A673 (cell line): ENCODE data around the gene IQCF5. TPM values are rescaled to one million over a fixed set of nuclear protein-coding genes. Genes with fewer than 3 reads are reported as not detected.

Experiments used
- BruUV-seq: library from RNA; stranded (reverse); fragments of 400-500 nt; replicated peaks from 2 replicates; lab custom pipeline; 2021; lab: Mats Ljungman, UMichigan
- CTCF ChIA-PET: fragments of 300-600 bp; sonication (Branson Sonifier 250); formaldehyde crosslinking; loops from one replicate; lab custom pipeline; 2022; ENCODE audit warnings: antibody characterized with exemption; lab: Charles Lee
- POLR2A ChIA-PET: fragments of 300-600 bp; sonication (Branson Sonifier 250); formaldehyde crosslinking; loops from one replicate; lab custom pipeline; 2022; ENCODE audit warnings: antibody characterized with exemption; ENCODE audit not compliant: low non-redundant PET; lab: Charles Lee
- DNase-seq: peaks from one replicate; pipeline ENCODE4 v3.0.0-alpha.2; 2015; ENCODE audit warnings: low spot score
- H3K27ac ChIP-seq: fragments of 200-600 bp; sonication (generic); 2 replicates; pipeline ENCODE4 v1.5.1; 2016; ENCODE audit warnings: mixed run types, low read depth, mild to moderate bottlenecking, mixed read lengths, antibody characterized with exemption, low read length; ENCODE audit not compliant: poor library complexity, severe bottlenecking
- H3K27me3 ChIP-seq: fragments of 200-600 bp; sonication (generic); replicated peaks from 2 replicates; pipeline ENCODE4 v1.6.1; 2017; ENCODE audit warnings: mixed run types, low read depth, mild to moderate bottlenecking, mixed read lengths, antibody characterized with exemption, low read length; ENCODE audit not compliant: insufficient read depth, poor library complexity
- H3K36me3 ChIP-seq: fragments of 200-600 bp; sonication (generic); 2 replicates; pipeline ENCODE4 v1.6.1; 2016; ENCODE audit warnings: mixed run types, mild to moderate bottlenecking, mixed read lengths, antibody characterized with exemption, low read length; ENCODE audit not compliant: insufficient read depth, poor library complexity, severe bottlenecking
- H3K4me1 ChIP-seq: fragments of 200-600 bp; sonication (generic); 2 replicates; pipeline ENCODE4 v1.6.1; 2017; ENCODE audit warnings: mixed run types, mild to moderate bottlenecking, mixed read lengths, antibody characterized with exemption, low read length; ENCODE audit not compliant: insufficient read depth, poor library complexity, severe bottlenecking
- H3K4me3 ChIP-seq: fragments of 200-600 bp; sonication (generic); 2 replicates; pipeline ENCODE4 v1.5.1; 2016; ENCODE audit warnings: low read depth, mixed run types, mild to moderate bottlenecking, mixed read lengths, low read length; ENCODE audit not compliant: poor library complexity, severe bottlenecking
- H3K9me3 ChIP-seq: fragments of 200-600 bp; sonication (generic); 2 replicates; pipeline ENCODE4 v1.6.1; 2016; ENCODE audit warnings: mixed run types, low read depth, mild to moderate bottlenecking, mixed read lengths, antibody characterized with exemption, low read length; ENCODE audit not compliant: poor library complexity, severe bottlenecking
- CTCF ChIP-seq: fragments of 300-800, 200-600 bp; sonication (generic); conservative IDR thresholded peaks from 2 replicates; pipeline ENCODE4 v1.5.1; 2017; ENCODE audit warnings: low read depth, mild to moderate bottlenecking, antibody characterized with exemption, low read length, moderate library complexity, mixed read lengths
- EZH2 ChIP-seq: fragments of 200-600 bp; sonication (generic); IDR thresholded peaks from 2 replicates; pipeline ENCODE4 v1.6.1; 2017; ENCODE audit warnings: borderline replicate concordance, low read depth, mild to moderate bottlenecking, mixed read lengths, antibody characterized with exemption, low read length; ENCODE audit not compliant: poor library complexity, severe bottlenecking
- intact Hi-C: fragments of 100-400 bp; cut with micrococcal nuclease; formaldehyde crosslinking; loops from one replicate; pipeline ENCODE4 v1.10.0; 2022; ENCODE audit not compliant: unreplicated experiment
- total RNA-seq: library from RNA; stranded (reverse); gene quantifications from 2 replicates; pipeline ENCODE4 v1.2.3, GENCODE V29; 2021

Gene IQCF5
- total RNA-seq, 1 experiment from 2014 or later = not detected

DNA sequence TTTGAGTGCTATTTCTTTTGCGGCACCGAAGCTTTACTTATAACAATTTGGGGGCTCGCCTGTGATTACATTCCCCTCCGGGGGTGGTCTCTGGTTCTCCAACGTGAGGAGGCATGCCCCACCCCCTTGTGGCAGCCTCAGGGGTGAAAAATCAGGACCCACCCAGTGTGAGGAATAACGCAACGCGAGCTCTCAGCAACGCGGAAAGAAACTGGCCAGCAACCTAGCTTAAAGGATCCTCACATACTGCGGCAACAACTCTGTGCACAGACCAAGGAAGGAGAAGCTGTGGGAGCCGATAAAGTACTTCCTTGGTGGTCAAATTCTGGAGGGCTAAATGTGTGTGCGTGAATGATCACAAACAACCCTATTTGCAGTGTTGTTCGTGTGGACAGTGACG lies 22.0 kb upstream of the IQCF5 start:
- DNase-seq = no peak
- BruUV-seq = no TSS peak
- no peaks in the 10 kb centered on the region for H3K4me1 ChIP-seq

DNA sequence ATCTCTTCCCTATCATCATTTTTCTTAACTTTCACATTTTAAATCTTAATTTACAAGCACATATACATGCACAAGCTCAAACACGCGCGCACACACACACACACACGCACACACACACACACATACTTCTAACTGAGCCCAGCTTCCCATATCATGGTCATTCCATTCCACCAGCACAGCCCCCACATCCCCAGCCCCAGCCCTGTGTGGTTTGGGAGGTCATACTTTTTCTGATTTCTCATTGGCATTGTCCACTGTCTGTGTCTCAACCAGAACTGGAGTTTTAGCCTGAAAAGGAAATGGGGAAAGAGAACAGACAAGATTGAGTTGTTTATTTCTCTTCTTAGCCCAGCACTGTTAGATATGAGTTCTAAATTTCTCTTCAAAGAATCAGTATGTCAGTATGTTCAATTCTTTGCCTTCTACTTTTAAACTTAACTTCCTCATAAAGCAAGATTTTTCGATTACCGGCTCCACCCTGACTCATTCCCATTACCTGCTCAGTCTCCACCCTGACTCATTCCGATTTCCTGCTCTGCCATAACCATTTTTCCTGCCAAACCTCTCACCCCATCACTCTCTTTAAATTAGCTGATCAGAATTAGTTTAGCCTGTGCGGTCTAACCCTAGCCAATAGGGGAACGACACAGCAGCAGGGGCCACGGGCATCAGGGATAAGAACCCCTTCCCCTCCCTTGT lies 21.4 kb upstream of the IQCF5 start:
- no TSS peak for BruUV-seq
- Histone ChIP-seq H3K36me3 (no peaks in the 10 kb centered on the region), H3K27ac (no peak overlapping the region), H3K4me1 (no peaks in the 10 kb centered on the region), H3K4me3 (no peak overlapping the region), H3K27me3 (peaks cover 9% of the 10 kb centered on the region), H3K9me3 (no peaks in the 10 kb centered on the region)
- CTCF ChIA-PET = no interaction called here
- intact Hi-C loops = no loop called here
- TF ChIP-seq CTCF = no peak
- no peak for TF ChIP-seq EZH2
- POLR2A ChIA-PET = no interaction called here
- no peak for DNase-seq

More for the DNA sequence above, 22.0 kb upstream of the IQCF5 start:
- Histone ChIP-seq H3K36me3 (no peaks in the 10 kb centered on the region), H3K27ac (no peak overlapping the region), H3K27me3 (peaks cover 9% of the 10 kb centered on the region), H3K9me3 (no peaks in the 10 kb centered on the region), H3K4me3 (no peak overlapping the region)
- no peak for TF ChIP-seq EZH2
- TF ChIP-seq CTCF = no peak
- POLR2A ChIA-PET = no interaction called here
- intact Hi-C loops = no loop called here
- CTCF ChIA-PET = no interaction called here

DNA sequence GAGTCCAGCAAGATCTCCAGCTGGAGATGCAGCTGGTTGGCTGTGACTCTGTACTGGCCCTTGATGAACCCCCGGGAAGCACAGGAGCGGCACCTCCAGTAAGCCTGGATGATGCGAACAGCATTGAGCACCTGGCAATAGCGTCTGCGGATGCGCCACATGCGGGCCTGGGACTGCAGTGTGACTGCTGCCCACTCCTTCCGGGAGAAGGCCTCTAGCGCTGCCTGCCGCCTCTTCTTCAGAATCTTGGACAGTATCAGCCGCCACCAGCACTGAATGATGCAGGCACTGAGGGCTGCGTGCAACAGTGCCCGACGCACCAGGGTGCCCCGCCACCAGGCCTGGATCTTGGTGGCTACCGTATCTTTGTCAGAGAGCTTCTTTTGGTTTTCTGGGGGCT lies 19.5 kb upstream of the IQCF5 start:
- H3K4me3 ChIP-seq = no peak overlapping the region
- DNase-seq = no peak
- no TSS peak for BruUV-seq
- intact Hi-C loops = no loop called here
- H3K27me3 ChIP-seq = peaks cover 3% of the 10 kb centered on the region
- TF ChIP-seq CTCF = no peak
- H3K4me1 ChIP-seq = no peaks in the 10 kb centered on the region
- POLR2A ChIA-PET = no interaction called here
- no peaks in the 10 kb centered on the region for H3K36me3 ChIP-seq
- no peak overlapping the region for H3K27ac ChIP-seq
- no peaks in the 10 kb centered on the region for H3K9me3 ChIP-seq
- CTCF ChIA-PET = no interaction called here
